H1 (cell line): ENCODE measurements around the gene NAAA. TPM values are rescaled to one million over a fixed set of nuclear protein-coding genes. Genes with fewer than 3 reads are reported as not detected.

Experiments used
- CTCF ChIA-PET: fragments of 300-600 bp; sonication (Branson Sonifier 250); formaldehyde crosslinking; loops from one replicate; lab custom pipeline; 2021; ENCODE audit not compliant: partially characterized antibody; lab: Charles Lee
- POLR2A ChIA-PET: fragments of 300-600 bp; sonication (Branson Sonifier 250); formaldehyde crosslinking; loops from one replicate; lab custom pipeline; 2021; ENCODE audit warnings: inconsistent platforms; ENCODE audit not compliant: partially characterized antibody; lab: Charles Lee
- DNase-seq, 2 experiments: peaks; one replicate each; pipeline versions ENCODE4 v3.0.0 to v3.0.0-alpha.2; 2010 to 2022; ENCODE audit warnings: low spot score in 2 of 2, low read depth in 1 of 2, mixed read lengths in 1 of 2
- FAIRE-seq: peaks from 2 replicates; lab custom pipeline; 2011; peaks lifted over from hg19 to GRCh38; lab: Jason Lieb, UNC
- H2AFZ ChIP-seq: 2 replicates; pipeline ENCODE4 v1.8.1; 2012; ENCODE audit warnings: low read length, inconsistent platforms
- H2AK5ac ChIP-seq: 2 replicates; pipeline ENCODE4 v1.6.1; 2013; ENCODE audit warnings: low read depth, low read length
- H2BK120ac ChIP-seq: replicated peaks from 2 replicates; pipeline ENCODE3; 2013; ENCODE audit warnings: low read depth, low read length, inconsistent platforms
- H2BK12ac ChIP-seq: 2 replicates; pipeline ENCODE4 v1.6.1; 2013; ENCODE audit warnings: low read depth, low read length
- H2BK15ac ChIP-seq: 2 replicates; pipeline ENCODE4 v1.6.1; 2013; ENCODE audit warnings: low read length
- H2BK20ac ChIP-seq: 2 replicates; pipeline ENCODE4 v1.6.1; 2013; ENCODE audit warnings: low read length
- H2BK5ac ChIP-seq: 2 replicates; pipeline ENCODE4 v1.6.1; 2013; ENCODE audit warnings: low read depth, low read length
- H3K14ac ChIP-seq: 2 replicates; pipeline ENCODE4 v1.6.1; 2013; ENCODE audit warnings: inconsistent platforms; ENCODE audit not compliant: insufficient read length
- H3K18ac ChIP-seq: 2 replicates; pipeline ENCODE4 v1.6.1; 2013; ENCODE audit warnings: low read length; ENCODE audit errors: extremely low read depth
- H3K23ac ChIP-seq: 2 replicates; pipeline ENCODE4 v1.6.1; 2013; ENCODE audit warnings: inconsistent platforms; ENCODE audit not compliant: insufficient read length
- H3K23me2 ChIP-seq: 2 replicates; pipeline ENCODE4 v1.6.1; 2013; ENCODE audit warnings: low read depth, low read length
- H3K27ac ChIP-seq: 2 replicates; pipeline ENCODE4 v1.6.1; 2011; ENCODE audit warnings: low read depth, low read length, inconsistent platforms
- H3K27me3 ChIP-seq, 4 experiments: replicated peaks in 1 of 4; 1 replicate in 1 of 4; 2 replicates in 3 of 4; pipeline versions ENCODE4 v1.6.1 to v1.8.1; 2011 to 2013; ENCODE audit warnings: low read length in 3 of 4, mild to moderate bottlenecking in 3 of 4, inconsistent platforms in 2 of 4, mixed read lengths in 2 of 4, moderate library complexity in 1 of 4; ENCODE audit not compliant: control insufficient read depth in 3 of 4, insufficient read depth in 3 of 4; ENCODE audit errors: extremely low read depth in 1 of 4
- H3K36me3 ChIP-seq, 4 experiments: 2 replicates each; pipeline versions ENCODE4 v1.6.1 to v1.8.1; 2011 to 2013; ENCODE audit warnings: mild to moderate bottlenecking in 4 of 4, low read length in 3 of 4, moderate library complexity in 2 of 4, control low read depth in 1 of 4, inconsistent platforms in 1 of 4; ENCODE audit not compliant: insufficient read depth in 4 of 4, control insufficient read depth in 2 of 4
- H3K4ac ChIP-seq: replicated peaks from 2 replicates; pipeline ENCODE3; 2013; ENCODE audit warnings: low read length, low read depth, mixed read lengths, inconsistent platforms; ENCODE audit not compliant: insufficient read length
- H3K4me1 ChIP-seq, 4 experiments: replicated peaks in 1 of 4; 1 replicate in 1 of 4; 2 replicates in 3 of 4; pipeline versions ENCODE4 v1.6.1 to v1.8.1; 2011 to 2013; ENCODE audit warnings: low read length in 3 of 4, inconsistent platforms in 2 of 4, mixed read lengths in 1 of 4; ENCODE audit not compliant: insufficient read depth in 4 of 4, control insufficient read depth in 3 of 4
- H3K4me2 ChIP-seq, 2 experiments: 2 replicates each; pipeline versions ENCODE4 v1.6.1 to v1.8.1; 2011 to 2013; ENCODE audit warnings: low read depth in 2 of 2, low read length in 2 of 2, control low read depth in 1 of 2, inconsistent platforms in 1 of 2, mild to moderate bottlenecking in 1 of 2; ENCODE audit not compliant: insufficient read depth in 1 of 2
- H3K4me3 ChIP-seq, 4 experiments: fragments of 200-600, 300-600 bp in 1 of 4; sonication (generic), shearing (Covaris generic), sonication (Bioruptor Twin) in 1 of 4; 2 replicates each; pipeline versions ENCODE4 v1.5.1 to v1.8.1; 2011 to 2016; ENCODE audit warnings: low read length in 4 of 4, low read depth in 3 of 4, control low read depth in 2 of 4, inconsistent platforms in 2 of 4, mild to moderate bottlenecking in 2 of 4, mixed read lengths in 1 of 4, moderate library complexity in 1 of 4; ENCODE audit not compliant: insufficient read depth in 2 of 4; ENCODE audit errors: extremely low read depth in 1 of 4
- H3K56ac ChIP-seq: replicated peaks from 2 replicates; pipeline ENCODE3; 2013; ENCODE audit warnings: low read depth, mild to moderate bottlenecking, mixed read lengths, low read length, inconsistent platforms; ENCODE audit not compliant: insufficient read length
- H3K79me1 ChIP-seq: 2 replicates; pipeline ENCODE4 v1.6.1; 2013; ENCODE audit warnings: low read depth, low read length, control low read depth
- H3K79me2 ChIP-seq, 2 experiments: 2 replicates each; pipeline versions ENCODE4 v1.6.1 to v1.8.1; 2012 to 2013; ENCODE audit warnings: low read length in 2 of 2, mild to moderate bottlenecking in 2 of 2, inconsistent platforms in 1 of 2; ENCODE audit not compliant: insufficient read depth in 2 of 2, control insufficient read depth in 1 of 2
- H3K9ac ChIP-seq, 4 experiments: replicated peaks in 1 of 4; 1 replicate in 1 of 4; 2 replicates in 3 of 4; pipeline versions ENCODE4 v1.6.1 to v1.8.1; 2011 to 2013; ENCODE audit warnings: low read depth in 3 of 4, low read length in 3 of 4, control low read depth in 2 of 4, mild to moderate bottlenecking in 2 of 4, moderate library complexity in 2 of 4, inconsistent platforms in 1 of 4; ENCODE audit errors: extremely low read depth in 1 of 4
- H3K9me3 ChIP-seq, 2 experiments: 2 replicates each; pipeline versions ENCODE4 v1.6.1 to v1.8.1; 2012 to 2013; ENCODE audit warnings: mild to moderate bottlenecking in 2 of 2, moderate library complexity in 2 of 2, control low read depth in 1 of 2, inconsistent platforms in 1 of 2, low read depth in 1 of 2, low read length in 1 of 2, mixed read lengths in 1 of 2; ENCODE audit not compliant: insufficient read depth in 2 of 2
- H4K20me1 ChIP-seq, 2 experiments: replicated peaks in 1 of 2; 2 replicates each; pipeline versions ENCODE3 to v1.8.1; 2011 to 2013; ENCODE audit warnings: inconsistent platforms in 2 of 2, low read length in 2 of 2, mild to moderate bottlenecking in 1 of 2; ENCODE audit not compliant: insufficient read depth in 2 of 2, control insufficient read depth in 1 of 2
- H4K5ac ChIP-seq: 2 replicates; pipeline ENCODE4 v1.6.1; 2013; ENCODE audit warnings: low read length, low read depth, mixed read lengths, inconsistent platforms; ENCODE audit not compliant: insufficient read length
- H4K8ac ChIP-seq: 2 replicates; pipeline ENCODE4 v1.8.0; 2013; ENCODE audit warnings: mild to moderate bottlenecking, moderate library complexity, low read length, inconsistent platforms; ENCODE audit not compliant: insufficient read depth; ENCODE audit errors: extremely low read depth
- H4K91ac ChIP-seq: replicated peaks from 2 replicates; pipeline ENCODE3; 2013; ENCODE audit warnings: low read length, mixed read lengths, inconsistent platforms; ENCODE audit not compliant: insufficient read length
- HDAC2 ChIP-seq, 2 experiments: fragments of 300-600 bp in 1 of 2; sonication (generic) in 1 of 2; IDR thresholded peaks; 2 replicates each; pipeline ENCODE4 v1.6.1; 2011 to 2012; ENCODE audit warnings: low read depth in 2 of 2, low read length in 2 of 2, mild to moderate bottlenecking in 2 of 2, moderate library complexity in 2 of 2, borderline replicate concordance in 1 of 2, inconsistent platforms in 1 of 2
- WGBS, 2 experiments: shearing (Covaris generic) in 1 of 2; methylation state at CpG; one replicate each; pipeline versions ENCODE4 v1.1.6 to v1.1.7; 2013 to 2015; ENCODE audit warnings: low lambda C conversion rate in 2 of 2, mixed read lengths in 2 of 2, inconsistent platforms in 1 of 2, low coverage in 1 of 2, missing lambda C conversion rate in 1 of 2; ENCODE audit not compliant: insufficient replicate concordance in 2 of 2, insufficient coverage in 1 of 2, insufficient read length in 1 of 2; ENCODE audit errors: extremely low coverage in 1 of 2, missing lambda C conversion rate in 1 of 2; 5-methylcytosine and 5-hydroxymethylcytosine counted together
- polyA plus RNA-seq, 7 experiments: library from polyadenylated mRNA; depleted of rRNA in 3 of 7; stranded (reverse) in 5 of 7; unstranded in 2 of 7; fragments of >200 nt in 5 of 7; fragments of 200-250 nt in 2 of 7; gene quantifications; 1 replicate in 5 of 7; 2 replicates in 1 of 7; 4 replicates in 1 of 7; pipeline versions ENCODE4 v1.2.1 to v1.2.3, GENCODE V29; 2011 to 2013; ENCODE audit warnings: missing spikeins in 2 of 7, mixed read lengths in 2 of 7
- total RNA-seq: library from RNA; stranded (reverse); fragmentation: NEBNext Ultra II Directional; extraction: Animal tissue kit (Norgen Biotek cat#: 25700); gene quantifications from 2 replicates; pipeline ENCODE4 v1.2.1, GENCODE V29; 2021

The NAAA gene
- total and polyA plus RNA-seq, 2 of the 8 experiments (the other 6 are each of a cell fraction or from before 2014, with no cell fraction given) = 9.4 to 12.5 TPM

DNA sequence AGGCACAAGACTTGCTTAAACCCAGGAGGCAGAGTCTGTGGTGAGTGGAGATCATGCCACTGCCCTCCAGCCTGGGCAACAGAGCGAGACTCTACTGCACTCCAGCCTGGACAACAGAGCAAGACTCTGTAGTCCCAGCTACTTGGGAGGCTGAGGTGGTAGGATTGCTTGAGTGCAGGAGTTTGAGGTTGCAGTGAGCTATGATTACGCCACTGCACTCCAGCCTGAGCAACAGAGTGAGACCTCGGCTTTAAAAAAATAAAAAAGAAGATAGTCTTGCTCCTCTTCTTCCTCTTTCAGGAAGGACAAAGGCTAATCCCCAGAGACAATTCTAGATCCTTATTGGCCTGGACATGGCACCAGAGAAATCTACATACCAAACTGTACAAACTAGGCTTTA lies 32.8 kb downstream of the NAAA start:
- no peak overlapping the region for H4K5ac ChIP-seq
- DNase-seq (no peak), FAIRE-seq (no peak)
- no peak overlapping the region for H4K91ac ChIP-seq
- peaks cover 15 to 20% of the 10 kb centered on the region in 2 experiments for H3K9me3 ChIP-seq
- POLR2A ChIA-PET = interaction anchor here (0.8 to 2.9 kb wide), 4 partner anchors 12 to 234 kb away, joined by 3 to 9 read pairs (median 4); partner anchors contain the start of genes G3BP2 and NAAA
- H2AK5ac ChIP-seq = no peak overlapping the region
- CTCF ChIA-PET = interaction anchor here (0.7 to 11.3 kb wide), 4 partner anchors 8 to 726 kb away, joined by 3 to 144 read pairs (median 26); no protein-coding TSS in a partner anchor
- H3K4ac ChIP-seq = no peak overlapping the region
- H2BK20ac ChIP-seq = no peak overlapping the region
- no peak overlapping the region; the same call in 1 of the 2 replicates for H2BK15ac ChIP-seq
- H3K27ac ChIP-seq = no peak overlapping the region
- TF ChIP-seq HDAC2 (IDR thresholded peaks at IDR 0.05; ENCODE audit: borderline replicate concordance in 1 of 2, low read depth in 2 of 2, low read length in 2 of 2) = no peak
- 85% methylated on average over 2 of the region's 3 CpGs; no CpG with 5 or more reads in 1 of the 2 experiments for WGBS, 2 experiments
- H3K9ac ChIP-seq = no peak overlapping the region
- no peak overlapping the region for H3K4me2 ChIP-seq
- no peaks in the 10 kb centered on the region for H4K20me1 ChIP-seq
- H2BK5ac ChIP-seq = 0 out of 2 replicates have a peak overlapping the region, but pooled peaks have one; percentile 77
- H3K23ac ChIP-seq = no peak overlapping the region
- no peak overlapping the region for H4K8ac ChIP-seq
- H2AFZ ChIP-seq = no peak overlapping the region
- no peak overlapping the region for H3K4me3 ChIP-seq
- H3K79me1 ChIP-seq = no peaks in the 10 kb centered on the region
- H3K79me2 ChIP-seq = no peaks in the 10 kb centered on the region
- H3K27me3 ChIP-seq = no peaks in the 10 kb centered on the region
- H3K56ac ChIP-seq = no peak overlapping the region
- no peak overlapping the region for H3K18ac ChIP-seq
- no peaks in the 10 kb centered on the region for H3K36me3 ChIP-seq
- H3K23me2 ChIP-seq = no peaks in the 10 kb centered on the region
- H2BK120ac ChIP-seq = no peak overlapping the region
- H3K4me1 ChIP-seq = peaks cover 0 to 4% (median 0%) of the 10 kb centered on the region in 4 experiments; a peak in 1 of 7 replicates
- H2BK12ac ChIP-seq = no peak overlapping the region
- H3K14ac ChIP-seq = no peak overlapping the region
